H9 (cell line): ENCODE data around the gene TRAPPC2L. TPM values are rescaled to one million over a fixed set of nuclear protein-coding genes. Genes with fewer than 3 reads are reported as not detected.

Experiments used
- DNase-seq: peaks from one replicate; pipeline ENCODE4 v3.0.0-alpha.2; 2017
- H2AFZ ChIP-seq: one replicate; pipeline ENCODE4 v1.6.1; 2013; ENCODE audit warnings: mild to moderate bottlenecking, low read length, control low read depth, moderate library complexity
- H2AK5ac ChIP-seq: 2 replicates; pipeline ENCODE4 v1.6.1; 2013; ENCODE audit warnings: low read length, control low read depth, mixed read lengths; ENCODE audit not compliant: insufficient read length
- H2BK120ac ChIP-seq: one replicate; pipeline ENCODE4 v1.6.1; 2013; ENCODE audit warnings: low read depth, mild to moderate bottlenecking, low read length, control low read depth, inconsistent platforms; ENCODE audit not compliant: poor library complexity, severe bottlenecking
- H2BK12ac ChIP-seq: 2 replicates; pipeline ENCODE4 v1.6.1; 2013; ENCODE audit warnings: low read length, control low read depth, mixed read lengths, low read depth; ENCODE audit not compliant: insufficient read length
- H2BK15ac ChIP-seq: 2 replicates; pipeline ENCODE4 v1.6.1; 2013; ENCODE audit warnings: low read depth, low read length, control low read depth
- H2BK20ac ChIP-seq: one replicate; pipeline ENCODE4 v1.6.1; 2013; ENCODE audit warnings: low read depth, mild to moderate bottlenecking, low read length, control low read depth, inconsistent platforms; ENCODE audit not compliant: poor library complexity, severe bottlenecking
- H2BK5ac ChIP-seq: 2 replicates; pipeline ENCODE4 v1.6.1; 2013; ENCODE audit warnings: low read length, control low read depth, mixed read lengths; ENCODE audit not compliant: insufficient read length
- H3K14ac ChIP-seq: 2 replicates; pipeline ENCODE4 v1.6.1; 2013; ENCODE audit warnings: low read length, control low read depth; ENCODE audit not compliant: insufficient read depth
- H3K18ac ChIP-seq: 2 replicates; pipeline ENCODE4 v1.6.1; 2013; ENCODE audit warnings: low read depth, mild to moderate bottlenecking, mixed read lengths, low read length, control low read depth; ENCODE audit not compliant: insufficient read length
- H3K23ac ChIP-seq: 2 replicates; pipeline ENCODE4 v1.6.1; 2013; ENCODE audit warnings: low read length, control low read depth, mixed read lengths, low read depth; ENCODE audit not compliant: insufficient read length
- H3K23me2 ChIP-seq: 2 replicates; pipeline ENCODE4 v1.6.1; 2013; ENCODE audit warnings: low read depth, mild to moderate bottlenecking, mixed read lengths, low read length, control low read depth; ENCODE audit not compliant: insufficient read length, poor library complexity, severe bottlenecking
- H3K27ac ChIP-seq: 2 replicates; pipeline ENCODE4 v1.5.1; 2013; ENCODE audit warnings: low read length, control low read depth, mixed read lengths, low read depth; ENCODE audit not compliant: insufficient read length
- H3K27me3 ChIP-seq: 2 replicates; pipeline ENCODE4 v1.6.1; 2013; ENCODE audit warnings: low read length, control low read depth, inconsistent platforms; ENCODE audit not compliant: insufficient read depth
- H3K4ac ChIP-seq: 2 replicates; pipeline ENCODE4 v1.6.1; 2013; ENCODE audit warnings: low read depth, mild to moderate bottlenecking, control low read depth, inconsistent platforms, low read length, moderate library complexity
- H3K4me1 ChIP-seq: 2 replicates; pipeline ENCODE4 v1.6.1; 2013; ENCODE audit warnings: low read length, control low read depth, inconsistent platforms; ENCODE audit not compliant: insufficient read depth
- H3K4me2 ChIP-seq: 2 replicates; pipeline ENCODE4 v1.6.1; 2013; ENCODE audit warnings: low read length, control low read depth, mixed read lengths; ENCODE audit not compliant: insufficient read length, insufficient read depth
- H3K56ac ChIP-seq: 2 replicates; pipeline ENCODE4 v1.6.1; 2013; ENCODE audit warnings: low read depth, mild to moderate bottlenecking, mixed read lengths, low read length, control low read depth; ENCODE audit not compliant: insufficient read length
- H3K79me1 ChIP-seq: 2 replicates; pipeline ENCODE4 v1.6.1; 2013; ENCODE audit warnings: low read depth, mild to moderate bottlenecking, moderate library complexity, low read length, control low read depth, inconsistent platforms; ENCODE audit not compliant: insufficient read depth, poor library complexity, severe bottlenecking
- H3K79me2 ChIP-seq: 2 replicates; pipeline ENCODE4 v1.6.1; 2013; ENCODE audit warnings: low read length, control low read depth, inconsistent platforms; ENCODE audit not compliant: insufficient read depth
- H3K9ac ChIP-seq: 2 replicates; pipeline ENCODE4 v1.6.1; 2013; ENCODE audit warnings: low read length, control low read depth, mixed read lengths; ENCODE audit not compliant: insufficient read length; ENCODE audit errors: extremely low read depth
- H3K9me3 ChIP-seq: one replicate; pipeline ENCODE4 v1.6.1; 2013; ENCODE audit warnings: low read depth, low read length, inconsistent platforms; ENCODE audit not compliant: control insufficient read depth
- H3T11ph ChIP-seq: one replicate; pipeline ENCODE4 v1.6.1; 2013; ENCODE audit warnings: mild to moderate bottlenecking, low read length, control low read depth, inconsistent platforms
- H4K20me1 ChIP-seq: one replicate; pipeline ENCODE4 v1.6.1; 2013; ENCODE audit not compliant: control insufficient read depth, insufficient read length, insufficient read depth
- H4K5ac ChIP-seq: 2 replicates; pipeline ENCODE4 v1.6.1; 2013; ENCODE audit warnings: low read depth, mild to moderate bottlenecking, mixed read lengths, low read length, control low read depth; ENCODE audit not compliant: insufficient read length
- H4K8ac ChIP-seq: replicated peaks from 2 replicates; pipeline ENCODE4 v1.6.1; 2013; ENCODE audit warnings: low read length, control low read depth, mixed read lengths, low read depth; ENCODE audit not compliant: insufficient read length
- H4K91ac ChIP-seq: 2 replicates; pipeline ENCODE4 v1.6.1; 2013; ENCODE audit warnings: low read depth, mild to moderate bottlenecking, moderate library complexity, mixed read lengths, low read length, control low read depth; ENCODE audit not compliant: insufficient read length
- H3K27ac Mint-ChIP-seq, 3 experiments: 2 replicates in 2 of 3; 3 replicates in 1 of 3; pipeline ENCODE4 v1.8.0; 2020 to 2021; ENCODE audit warnings: mixed read lengths in 3 of 3, mild to moderate bottlenecking in 1 of 3, moderate library complexity in 1 of 3
- H3K27me3 Mint-ChIP-seq: 2 replicates; pipeline ENCODE4 v1.8.0; 2021; ENCODE audit warnings: low read depth, mild to moderate bottlenecking, moderate library complexity, mixed read lengths
- H3K36me3 Mint-ChIP-seq, 3 experiments: 2 replicates in 2 of 3; 3 replicates in 1 of 3; pipeline ENCODE4 v1.8.0; 2020 to 2021; ENCODE audit warnings: low read depth in 3 of 3, mixed read lengths in 3 of 3; ENCODE audit not compliant: insufficient read depth in 1 of 3
- H3K4me1 Mint-ChIP-seq, 2 experiments: 2 replicates each; pipeline ENCODE4 v1.8.0; 2020; ENCODE audit warnings: mixed read lengths in 2 of 2
- H3K4me3 Mint-ChIP-seq, 2 experiments: 2 replicates in 1 of 2; 3 replicates in 1 of 2; pipeline ENCODE4 v1.8.0; 2020 to 2021; ENCODE audit warnings: mild to moderate bottlenecking in 2 of 2, mixed read lengths in 2 of 2, moderate library complexity in 1 of 2
- H3K9me3 Mint-ChIP-seq, 2 experiments: 2 replicates in 1 of 2; 3 replicates in 1 of 2; pipeline ENCODE4 v1.8.0; 2020; ENCODE audit warnings: mild to moderate bottlenecking in 2 of 2, mixed read lengths in 2 of 2, moderate library complexity in 1 of 2
- CTCF ChIP-seq: fragments of 200-600 bp; sonication (generic); conservative IDR thresholded peaks from 3 replicates; pipeline ENCODE4 v1.8.0; 2021; ENCODE audit warnings: antibody characterized with exemption, mild to moderate bottlenecking
- WGBS: extraction: QIAGEN DNeasy Blood & Tissue Kit; methylation state at CpG from one replicate; pipeline ENCODE4 v1.1.7; 2013; ENCODE audit warnings: missing lambda C conversion rate, low lambda C conversion rate, mixed read lengths; ENCODE audit not compliant: insufficient read length; ENCODE audit errors: extremely low coverage; 5-methylcytosine and 5-hydroxymethylcytosine counted together
- total RNA-seq: library from RNA; stranded (reverse); gene quantifications from 2 replicates; pipeline ENCODE4 v1.2.1, GENCODE V29; 2021

Gene TRAPPC2L
- total RNA-seq, 1 experiment from 2014 or later: 90.3 TPM

DNA sequence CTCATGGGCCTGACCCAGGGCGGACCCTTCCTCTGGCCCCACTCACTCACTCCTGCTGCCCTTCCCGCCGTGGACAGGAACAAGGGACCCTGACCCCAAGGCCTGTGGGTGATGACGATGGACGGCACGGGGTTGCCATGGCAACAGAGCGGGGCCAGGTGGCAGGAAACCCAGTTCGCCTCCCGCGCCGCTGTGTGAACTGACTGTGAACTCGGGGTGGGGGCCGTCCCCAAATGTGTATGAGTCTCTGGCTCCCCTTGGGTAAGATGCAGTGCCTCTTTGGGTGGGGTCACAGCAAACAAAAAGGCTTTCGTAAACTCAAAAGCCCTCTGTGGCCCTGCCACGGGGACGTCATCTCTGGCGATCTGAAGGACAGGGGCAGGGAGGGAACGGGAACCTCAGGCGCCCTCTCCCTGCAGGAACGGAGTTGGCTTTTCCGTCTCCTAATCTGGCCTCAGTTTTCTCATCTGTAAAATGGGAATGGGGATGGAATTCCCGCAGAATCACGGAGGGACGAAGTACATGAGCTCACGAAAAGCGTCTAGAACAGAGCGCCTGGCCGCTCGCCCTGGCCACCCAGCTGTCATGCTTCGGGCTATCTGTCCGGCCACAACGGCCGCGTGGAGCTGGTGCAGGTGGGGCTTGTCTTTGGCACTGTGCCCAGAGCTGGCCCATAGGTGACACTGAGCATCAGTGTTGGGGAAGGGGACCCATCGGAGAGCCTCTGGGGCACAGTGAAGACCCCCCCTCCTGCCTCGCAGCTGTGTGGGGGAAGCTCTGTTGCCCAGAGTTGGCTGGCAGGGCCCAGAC lies 54.4 kb downstream of the TRAPPC2L start:
- no peak for TF ChIP-seq CTCF
- H2AFZ ChIP-seq: no peak overlapping the region
- H4K8ac ChIP-seq: no peak overlapping the region
- H3K4me1 ChIP-seq: no peaks in the 10 kb centered on the region
- DNase-seq: no peak
- no peak overlapping the region for H3K4me2 ChIP-seq
- H4K5ac ChIP-seq: no peak overlapping the region
- H3T11ph ChIP-seq: no peak overlapping the region
- H3K4ac ChIP-seq: no peak overlapping the region
- no peak overlapping the region for H2AK5ac ChIP-seq
- H3K18ac ChIP-seq: no peak overlapping the region
- peaks cover 0 to 9% of the 10 kb centered on the region in 2 experiments; a peak in 2 of 5 replicates for H3K9me3 Mint-ChIP-seq
- H2BK120ac ChIP-seq: no peak overlapping the region
- H3K4me3 Mint-ChIP-seq: no peak overlapping the region; a peak in 1 of 5 replicates
- H3K36me3 Mint-ChIP-seq: no peaks in the 10 kb centered on the region
- H3K56ac ChIP-seq: no peak overlapping the region
- no peak overlapping the region for H2BK5ac ChIP-seq
- peaks cover under 1 to 10% of the 10 kb centered on the region in 2 experiments; a peak in 3 of 4 replicates for H3K4me1 Mint-ChIP-seq
- H3K14ac ChIP-seq: no peak overlapping the region; the same call in 1 of the 2 replicates
- no peaks in the 10 kb centered on the region for H3K79me1 ChIP-seq
- no peaks in the 10 kb centered on the region for H3K9me3 ChIP-seq
- no peak overlapping the region for H4K91ac ChIP-seq
- no peak overlapping the region for H3K27ac ChIP-seq
- no peaks in the 10 kb centered on the region; the same call in none of the 2 replicates for H3K27me3 Mint-ChIP-seq
- H2BK20ac ChIP-seq: no peak overlapping the region
- no peaks in the 10 kb centered on the region for H3K23me2 ChIP-seq
- H3K79me2 ChIP-seq: no peaks in the 10 kb centered on the region
- H3K27ac Mint-ChIP-seq: no peak overlapping the region
- no peaks in the 10 kb centered on the region for H3K27me3 ChIP-seq
- no peaks in the 10 kb centered on the region for H4K20me1 ChIP-seq
- no peak overlapping the region for H3K23ac ChIP-seq
- H3K9ac ChIP-seq: no peak overlapping the region
- no CpG with 5 or more reads among the region's 36 CpGs for WGBS
- H2BK12ac ChIP-seq: no peak overlapping the region
- no peak overlapping the region for H2BK15ac ChIP-seq
